Measurements from ENCODE around the gene ULK4.

DNA sequence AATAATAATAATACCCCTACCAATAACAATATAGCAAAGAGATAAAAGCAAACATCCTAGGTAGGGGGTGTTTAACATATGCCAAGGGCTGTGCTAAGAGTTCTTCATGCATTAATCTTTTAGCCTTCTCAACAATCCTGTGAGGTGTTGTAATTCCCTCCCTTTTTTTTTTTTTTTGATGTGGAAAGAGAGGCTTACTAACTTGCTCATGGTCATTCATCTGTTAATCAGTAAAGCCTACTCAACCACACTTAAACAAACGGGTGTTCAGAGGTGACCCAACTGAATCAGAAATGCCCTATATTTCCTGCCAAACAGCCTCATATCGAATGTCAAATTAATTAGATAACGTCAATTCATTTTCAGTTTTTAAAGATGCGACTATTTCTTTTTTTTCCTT lies 530.5 kb downstream of the ULK4 start:
- TF ChIP-seq, protein P1, sequence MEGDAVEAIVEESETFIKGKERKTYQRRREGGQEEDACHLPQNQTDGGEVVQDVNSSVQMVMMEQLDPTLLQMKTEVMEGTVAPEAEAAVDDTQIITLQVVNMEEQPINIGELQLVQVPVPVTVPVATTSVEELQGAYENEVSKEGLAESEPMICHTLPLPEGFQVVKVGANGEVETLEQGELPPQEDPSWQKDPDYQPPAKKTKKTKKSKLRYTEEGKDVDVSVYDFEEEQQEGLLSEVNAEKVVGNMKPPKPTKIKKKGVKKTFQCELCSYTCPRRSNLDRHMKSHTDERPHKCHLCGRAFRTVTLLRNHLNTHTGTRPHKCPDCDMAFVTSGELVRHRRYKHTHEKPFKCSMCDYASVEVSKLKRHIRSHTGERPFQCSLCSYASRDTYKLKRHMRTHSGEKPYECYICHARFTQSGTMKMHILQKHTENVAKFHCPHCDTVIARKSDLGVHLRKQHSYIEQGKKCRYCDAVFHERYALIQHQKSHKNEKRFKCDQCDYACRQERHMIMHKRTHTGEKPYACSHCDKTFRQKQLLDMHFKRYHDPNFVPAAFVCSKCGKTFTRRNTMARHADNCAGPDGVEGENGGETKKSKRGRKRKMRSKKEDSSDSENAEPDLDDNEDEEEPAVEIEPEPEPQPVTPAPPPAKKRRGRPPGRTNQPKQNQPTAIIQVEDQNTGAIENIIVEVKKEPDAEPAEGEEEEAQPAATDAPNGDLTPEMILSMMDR (IDR thresholded peaks at IDR 0.05; ENCODE audit: insufficient read depth, low read length, poor library complexity, severe bottlenecking): no peak
- TF ChIP-seq EZH2phosphoT487 (conservative IDR thresholded peaks at IDR 0.05; ENCODE audit: low read length): no peak

All from SU-DHL-6 (cell line).